Naive thymus-derived CD4-positive, alpha-beta T cell (primary cell): ENCODE data around the gene ZNF547. TPM values are rescaled to one million over a fixed set of nuclear protein-coding genes. Genes with fewer than 3 reads are reported as not detected.

ENCODE experiments used
- ATAC-seq: fragments of 150-1000 bp; cut with Tn5 transposase; 2 replicates; pipeline ENCODE4 v1.10.0; 2021; ENCODE audit warnings: mild to moderate bottlenecking, moderate library complexity
- CTCF ChIA-PET: fragments of 350-600 bp; sonication (Branson Sonifier 250); formaldehyde crosslinking; loops from one replicate; lab custom pipeline; 2021; ENCODE audit warnings: antibody characterized with exemption; lab: Charles Lee
- POLR2A ChIA-PET: fragments of 350-600 bp; sonication (Branson Sonifier 250); formaldehyde crosslinking; loops from one replicate; lab custom pipeline; 2021; ENCODE audit warnings: antibody characterized with exemption, inconsistent platforms; lab: Charles Lee
- DNase-seq, 9 donors: peaks; one replicate each; pipeline versions ENCODE4 v3.0.0 to v3.0.0-alpha.2; 2020 to 2022; ENCODE audit warnings: mixed read lengths in 1 of 9
- H3K27ac ChIP-seq: one replicate; pipeline ENCODE4 v1.7.0; 2013; ENCODE audit warnings: mild to moderate bottlenecking, low read depth, low read length, moderate library complexity
- H3K27me3 ChIP-seq, 2 donors: one replicate each; pipeline ENCODE4 v1.7.0; 2013; ENCODE audit warnings: low read length in 2 of 2, mild to moderate bottlenecking in 2 of 2, moderate library complexity in 2 of 2; ENCODE audit not compliant: control insufficient read depth in 2 of 2, insufficient read depth in 2 of 2
- H3K36me3 ChIP-seq, 3 experiments: 1 replicate in 2 of 3; 2 replicates in 1 of 3; pipeline ENCODE4 v1.7.0; 2013; ENCODE audit warnings: low read length in 3 of 3, mild to moderate bottlenecking in 3 of 3, moderate library complexity in 1 of 3; ENCODE audit not compliant: insufficient read depth in 3 of 3, control insufficient read depth in 2 of 3
- H3K4me1 ChIP-seq, 2 donors: one replicate each; pipeline ENCODE4 v1.7.0; 2013; ENCODE audit warnings: low read length in 2 of 2, mild to moderate bottlenecking in 2 of 2, moderate library complexity in 1 of 2; ENCODE audit not compliant: control insufficient read depth in 2 of 2, insufficient read depth in 2 of 2
- H3K4me3 ChIP-seq: 2 replicates; pipeline ENCODE4 v1.7.0; 2013; ENCODE audit warnings: mild to moderate bottlenecking, low read length
- H3K9me3 ChIP-seq, 3 experiments: 1 replicate in 2 of 3; 2 replicates in 1 of 3; pipeline ENCODE4 v1.7.0; 2013; ENCODE audit warnings: low read length in 3 of 3; ENCODE audit not compliant: control insufficient read depth in 2 of 3
- H3K27ac Mint-ChIP-seq, 9 donors: one replicate each; pipeline ENCODE4 v1.8.0; 2020 to 2022; ENCODE audit warnings: mixed read lengths in 9 of 9, mild to moderate bottlenecking in 8 of 9, moderate library complexity in 5 of 9, inconsistent platforms in 2 of 9
- H3K27me3 Mint-ChIP-seq, 5 donors: one replicate each; pipeline ENCODE4 v1.8.0; 2021 to 2022; ENCODE audit warnings: mixed read lengths in 5 of 5, mild to moderate bottlenecking in 1 of 5
- H3K36me3 Mint-ChIP-seq, 5 donors: one replicate each; pipeline ENCODE4 v1.8.0; 2020 to 2022; ENCODE audit warnings: mixed read lengths in 5 of 5, mild to moderate bottlenecking in 3 of 5, inconsistent platforms in 1 of 5
- H3K4me1 Mint-ChIP-seq, 7 donors: one replicate each; pipeline ENCODE4 v1.8.0; 2020 to 2022; ENCODE audit warnings: mixed read lengths in 7 of 7, mild to moderate bottlenecking in 3 of 7, inconsistent platforms in 1 of 7
- H3K4me3 Mint-ChIP-seq, 10 donors: one replicate each; pipeline ENCODE4 v1.8.0; 2020 to 2022; ENCODE audit warnings: mild to moderate bottlenecking in 10 of 10, mixed read lengths in 10 of 10, moderate library complexity in 6 of 10, inconsistent platforms in 2 of 10
- H3K9me3 Mint-ChIP-seq, 11 donors: one replicate each; pipeline ENCODE4 v1.8.0; 2020 to 2022; ENCODE audit warnings: mixed read lengths in 11 of 11, mild to moderate bottlenecking in 4 of 11, inconsistent platforms in 1 of 11, moderate library complexity in 1 of 11
- intact Hi-C, 2 donors: fragments of 100-400 bp; cut with micrococcal nuclease; formaldehyde crosslinking; loops; one replicate each; pipeline ENCODE4 v1.15.1; 2023
- polyA plus RNA-seq, 2 donors: library from polyadenylated mRNA; unstranded; fragments of 300-500 nt; fragmentation: Illumina TruSeq; gene quantifications; one replicate each; pipeline ENCODE4 v1.2.3, GENCODE V29; 2021
- total RNA-seq, 6 experiments: library from RNA in 5 of 6; stranded (reverse) in 5 of 6; gene quantifications; 1 replicate in 5 of 6; 2 replicates in 1 of 6; pipeline ENCODE4 v1.2.3 and lab custom pipeline; 2021 to 2026

The ZNF547 gene
- total and polyA plus RNA-seq, 7 experiments from 2014 or later, result 0.40 to 10.1 (median 1.7) TPM

DNA sequence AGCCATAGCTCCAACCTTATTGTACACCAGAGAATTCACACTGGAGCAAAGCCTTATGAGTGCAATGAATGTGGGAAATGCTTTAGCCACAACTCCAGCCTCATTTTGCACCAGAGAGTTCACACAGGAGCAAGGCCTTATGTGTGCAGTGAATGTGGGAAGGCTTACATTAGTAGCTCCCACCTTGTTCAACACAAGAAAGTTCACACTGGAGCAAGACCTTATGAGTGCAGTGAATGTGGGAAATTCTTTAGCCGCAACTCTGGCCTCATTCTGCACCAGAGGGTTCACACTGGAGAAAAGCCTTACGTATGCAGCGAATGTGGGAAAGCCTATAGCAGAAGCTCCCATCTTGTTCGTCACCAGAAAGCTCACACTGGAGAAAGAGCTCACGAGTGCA lies 5.9 kb upstream of the ZNF547 start:
- Histone ChIP-seq H3K9me3 (peaks cover 6 to 78% (median 30%) of the 10 kb centered on the region in 3 experiments), H3K36me3 (peaks cover 13 to 60% (median 22%) of the 10 kb centered on the region in 3 experiments), H3K27me3 (no peaks in the 10 kb centered on the region), H3K4me3 (no peak overlapping the region), H3K27ac (no peak overlapping the region), H3K4me1 (peaks cover 0 to 1% of the 10 kb centered on the region in 2 donors)
- ATAC-seq (no peak), DNase-seq (no peak)
- CTCF ChIA-PET, result no interaction called here
- H3K4me3 Mint-ChIP-seq, result no peak overlapping the region
- POLR2A ChIA-PET, result interaction anchor here (1.0 kb wide), 1 partner anchor 36 kb away, joined by 7 read pairs; no protein-coding TSS in a partner anchor
- H3K27me3 Mint-ChIP-seq, result no peaks in the 10 kb centered on the region
- peaks cover 10 to 22% (median 13%) of the 10 kb centered on the region in 7 donors for H3K4me1 Mint-ChIP-seq
- no peak overlapping the region for H3K27ac Mint-ChIP-seq
- H3K9me3 Mint-ChIP-seq, result peaks cover 21 to 87% (median 67%) of the 10 kb centered on the region in 11 donors
- intact Hi-C loops, result loop anchor here in 1 of 2 donors (10.0 kb wide), 1 partner anchor 953 kb away; the partner anchor contains the start of gene ZNF583
- H3K36me3 Mint-ChIP-seq, result peaks cover 47 to 78% (median 67%) of the 10 kb centered on the region in 5 donors

DNA sequence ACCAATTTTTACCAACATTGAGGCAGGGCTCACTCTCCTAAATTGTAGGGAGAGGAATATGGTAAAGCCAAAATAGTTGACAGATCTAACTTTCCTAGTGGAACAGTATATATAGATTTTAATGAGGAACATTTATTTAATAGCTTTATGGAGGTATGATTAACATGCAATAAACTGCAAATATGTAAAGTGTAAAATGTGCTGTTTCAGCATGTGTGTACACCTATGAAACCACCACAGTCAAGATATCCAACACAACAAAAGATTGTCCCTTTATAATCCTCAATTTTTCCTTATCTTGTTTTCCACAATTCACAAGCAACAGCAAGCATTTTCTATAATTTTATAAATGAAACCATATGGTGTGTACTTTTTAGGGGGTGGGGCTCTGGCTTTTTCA lies 4.1 kb upstream of the ZNF547 start:
- H3K27me3 Mint-ChIP-seq, result peaks cover 0 to 2% (median 0%) of the 10 kb centered on the region in 5 donors
- intact Hi-C loops, result loop anchor here in 1 of 2 donors (10.0 kb wide), 1 partner anchor 954 kb away; the partner anchor contains the start of gene ZNF583

GRCh38 chr19:57362419-57362818 lies 932 bp upstream of the ZNF547 start:
- Histone ChIP-seq H3K27me3 (no peaks in the 10 kb centered on the region), H3K27ac (peak overlapping the region; percentile 84), H3K4me1 (peaks cover 9 to 14% of the 10 kb centered on the region in 2 donors), H3K36me3 (peaks cover 0 to 10% (median 0%) of the 10 kb centered on the region in 3 experiments), H3K4me3 (peak overlapping the region; percentile 74), H3K9me3 (peaks cover 0 to 39% (median 16%) of the 10 kb centered on the region in 3 experiments)
- intact Hi-C loops, result loop anchor here in 1 of 2 donors (5.0 kb wide), 3 partner anchors 165 to 585 kb away; partner anchors contain the start of genes ZNF256, ZNF549 and ZNF587
- peaks cover 9 to 81% (median 43%) of the 10 kb centered on the region in 11 donors for H3K9me3 Mint-ChIP-seq
- ChIA-PET POLR2A (interaction anchor here (0.5 to 1.9 kb wide), 2 partner anchors 26 to 41 kb away, joined by 3 to 9 read pairs; partner anchors contain the start of gene ZNF548), CTCF (interaction anchor here (0.5 kb wide), 1 partner anchor 563 kb away, joined by 4 read pairs; no protein-coding TSS in a partner anchor)
- peak overlapping the region; percentile 90 to 97 (median 94) for H3K4me3 Mint-ChIP-seq
- H3K27me3 Mint-ChIP-seq, result peaks cover 0 to 2% (median 0%) of the 10 kb centered on the region in 5 donors
- peaks cover 16 to 54% (median 42%) of the 10 kb centered on the region in 5 donors for H3K36me3 Mint-ChIP-seq
- peak overlapping the region in 7 of 9 donors; percentile 94 to 100 (median 97) for H3K27ac Mint-ChIP-seq
- DNase-seq (no peak), ATAC-seq (no peak)
- peaks cover 12 to 26% (median 18%) of the 10 kb centered on the region in 7 donors for H3K4me1 Mint-ChIP-seq

More for the DNA sequence above, 4.1 kb upstream of the ZNF547 start:
- Mint-ChIP-seq H3K27ac (peak overlapping the region in 1 of 9 donors; percentile 20), H3K36me3 (peaks cover 38 to 74% (median 61%) of the 10 kb centered on the region in 5 donors), H3K4me1 (peaks cover 12 to 27% (median 18%) of the 10 kb centered on the region in 7 donors), H3K9me3 (peaks cover 18 to 86% (median 67%) of the 10 kb centered on the region in 11 donors), H3K4me3 (no peak overlapping the region)
- POLR2A ChIA-PET, result interaction anchor here (1.7 kb wide), 1 partner anchor 8 kb away, joined by 4 read pairs; the partner anchor contains the start of gene ZNF304
- Histone ChIP-seq H3K4me3 (no peak overlapping the region), H3K27me3 (no peaks in the 10 kb centered on the region), H3K4me1 (peaks cover 9 to 14% of the 10 kb centered on the region in 2 donors), H3K27ac (no peak overlapping the region), H3K9me3 (peaks cover 6 to 64% (median 24%) of the 10 kb centered on the region in 3 experiments), H3K36me3 (peaks cover 11 to 41% (median 14%) of the 10 kb centered on the region in 3 experiments)
- ATAC-seq (no peak), DNase-seq (no peak)
- CTCF ChIA-PET, result no interaction called here

- Mint-ChIP-seq H3K9me3 (peaks cover 7 to 81% (median 40%) of the 10 kb centered on the region in 11 donors), H3K27ac (peak overlapping the region; percentile 94 to 100 (median 97)), H3K27me3 (peaks cover 0 to 2% (median 0%) of the 10 kb centered on the region in 5 donors), H3K4me1 (peaks cover 13 to 26% (median 18%) of the 10 kb centered on the region in 7 donors), H3K4me3 (peak overlapping the region; percentile 90 to 97 (median 94)), H3K36me3 (peaks cover 12 to 48% (median 43%) of the 10 kb centered on the region in 5 donors)
- DNase-seq, result no peak
- peak overlapping the region; percentile 74 for H3K4me3 ChIP-seq
- H3K36me3 ChIP-seq, result peaks cover 0 to 2% (median 0%) of the 10 kb centered on the region in 3 experiments
- H3K4me1 ChIP-seq, result peaks cover 9 to 14% of the 10 kb centered on the region in 2 donors
- ATAC-seq, result no peak
- CTCF ChIA-PET, result no interaction called here
- POLR2A ChIA-PET, result interaction anchor here (0.9 to 1.9 kb wide), 4 partner anchors 13 to 820 kb away, joined by 3 to 9 read pairs (median 4); partner anchors contain the start of genes ZNF304, ZNF548 and ZNF749
- H3K27me3 ChIP-seq, result no peaks in the 10 kb centered on the region
- intact Hi-C loops, result loop anchor here (1.0 to 5.0 kb wide), 26 partner anchors 12 to 1018 kb away; partner anchors contain the start of genes ERVK3-1 (in 2 of the 2), ZNF17 (in 2 of the 2), ZNF264 (in 2 of the 2) and ZNF304 (in 2 of the 2)
- peaks cover 0 to 30% (median 4%) of the 10 kb centered on the region in 3 experiments for H3K9me3 ChIP-seq
- peak overlapping the region; percentile 84 for H3K27ac ChIP-seq
Measured at GRCh38 chr19:57363688-57364181, 384 bp downstream of the ZNF547 start.

DNA sequence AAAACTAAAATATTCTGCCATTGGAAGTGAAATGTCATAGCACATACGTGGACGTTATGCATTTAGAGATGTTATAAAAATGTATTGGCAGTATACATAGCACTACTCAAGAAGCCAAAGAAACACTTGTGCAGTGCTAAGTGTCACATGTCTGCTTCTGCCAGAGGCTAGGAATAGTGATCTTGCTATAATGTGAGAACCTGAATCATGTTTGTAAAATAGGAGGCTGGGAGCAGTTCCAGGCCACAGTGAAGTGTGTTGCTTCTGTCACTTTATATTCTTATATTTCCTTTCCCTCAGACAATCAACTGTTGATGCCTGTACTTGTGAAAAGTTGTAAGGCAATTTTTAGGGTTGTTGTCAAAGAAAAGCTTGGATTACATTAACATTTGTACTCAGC lies 3.4 kb downstream of the ZNF547 start:
- peaks cover 22 to 64% (median 54%) of the 10 kb centered on the region in 5 donors for H3K36me3 Mint-ChIP-seq
- intact Hi-C loops, result no loop called here
- DNase-seq (no peak), ATAC-seq (no peak)
- peak overlapping the region in 1 of 9 donors; percentile 8 for H3K27ac Mint-ChIP-seq
- H3K36me3 ChIP-seq, result peaks cover 0 to 6% (median 0%) of the 10 kb centered on the region in 3 experiments
- H3K9me3 ChIP-seq, result peaks cover 0 to 13% (median 0%) of the 10 kb centered on the region in 3 experiments
- peaks cover 0 to 2% (median 0%) of the 10 kb centered on the region in 5 donors for H3K27me3 Mint-ChIP-seq
- H3K27ac ChIP-seq, result no peak overlapping the region
- H3K9me3 Mint-ChIP-seq, result peaks cover 10 to 83% (median 40%) of the 10 kb centered on the region in 11 donors
- POLR2A ChIA-PET, result no interaction called here
- H3K4me1 ChIP-seq, result peaks cover 9 to 14% of the 10 kb centered on the region in 2 donors
- H3K4me3 ChIP-seq, result no peak overlapping the region
- H3K4me1 Mint-ChIP-seq, result peaks cover 15 to 23% (median 18%) of the 10 kb centered on the region in 7 donors
- CTCF ChIA-PET, result no interaction called here
- no peaks in the 10 kb centered on the region for H3K27me3 ChIP-seq
- H3K4me3 Mint-ChIP-seq, result no peak overlapping the region

DNA sequence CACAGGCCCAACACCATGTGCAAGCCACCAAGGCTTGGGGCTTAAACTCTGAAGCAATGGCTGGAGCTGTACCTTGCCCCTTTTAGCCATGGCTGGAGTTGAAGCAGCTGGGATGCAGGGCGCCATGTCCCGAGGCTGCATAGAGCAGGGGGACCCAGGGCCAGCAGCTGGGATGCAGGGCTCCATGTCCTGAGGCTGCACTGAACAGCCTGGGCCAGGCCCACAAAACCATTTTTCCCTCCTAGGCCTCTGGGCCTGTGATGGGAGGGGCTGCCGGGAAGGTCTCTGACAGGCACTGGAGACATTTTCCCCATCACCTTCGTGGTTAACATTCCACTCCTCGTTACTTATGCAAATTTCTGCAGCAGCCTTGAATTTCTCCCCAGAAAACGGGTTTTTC lies 10.8 kb downstream of the ZNF547 start:
- Histone ChIP-seq H3K27ac (no peak overlapping the region), H3K27me3 (no peaks in the 10 kb centered on the region), H3K4me1 (no peaks in the 10 kb centered on the region), H3K4me3 (no peak overlapping the region), H3K9me3 (peaks cover 0 to 56% (median 20%) of the 10 kb centered on the region in 3 experiments), H3K36me3 (peaks cover 0 to 48% (median 5%) of the 10 kb centered on the region in 3 experiments)
- H3K27me3 Mint-ChIP-seq, result no peaks in the 10 kb centered on the region
- peaks cover 17 to 94% (median 61%) of the 10 kb centered on the region in 11 donors for H3K9me3 Mint-ChIP-seq
- H3K36me3 Mint-ChIP-seq, result peaks cover 64 to 84% (median 80%) of the 10 kb centered on the region in 5 donors
- ATAC-seq (no peak), DNase-seq (no peak)
- ChIA-PET CTCF (no interaction called here), POLR2A (no interaction called here)
- peaks cover 0 to 5% (median 0%) of the 10 kb centered on the region in 7 donors for H3K4me1 Mint-ChIP-seq
- no peak overlapping the region for H3K27ac Mint-ChIP-seq
- no peak overlapping the region for H3K4me3 Mint-ChIP-seq
- intact Hi-C loops, result no loop called here
